NCI-H446 treated with DMSO at 0.1 percent for 48 hours (cell line): Measurements from ENCODE around the gene ZMIZ1.

Source experiments
- DNase-seq: peaks from one replicate; lab custom pipeline; 2025; lab: John Stamatoyannopoulos, UW

The ZMIZ1 gene

DNA sequence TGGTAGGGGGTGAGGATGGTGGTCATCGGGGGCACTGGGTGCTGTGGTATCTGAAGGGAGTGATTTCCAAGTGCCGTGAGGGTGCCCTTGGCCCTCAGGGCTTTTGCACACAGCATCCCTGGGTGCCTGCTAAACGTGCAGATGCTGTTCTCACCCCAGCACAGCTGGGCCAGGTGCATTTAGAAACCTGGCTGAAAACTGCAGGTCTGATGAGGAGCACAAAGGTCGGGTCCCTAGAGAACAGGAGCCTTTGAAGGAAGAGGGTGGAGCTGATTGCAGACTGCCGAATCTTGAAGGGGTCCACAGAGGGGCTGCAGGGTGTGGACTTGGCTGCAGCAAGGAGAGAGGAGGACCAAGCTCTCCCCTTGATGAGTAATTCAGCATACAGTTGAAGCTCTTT lies 32.0 kb downstream of the ZMIZ1 start:
- DNase-seq = no peak

DNA sequence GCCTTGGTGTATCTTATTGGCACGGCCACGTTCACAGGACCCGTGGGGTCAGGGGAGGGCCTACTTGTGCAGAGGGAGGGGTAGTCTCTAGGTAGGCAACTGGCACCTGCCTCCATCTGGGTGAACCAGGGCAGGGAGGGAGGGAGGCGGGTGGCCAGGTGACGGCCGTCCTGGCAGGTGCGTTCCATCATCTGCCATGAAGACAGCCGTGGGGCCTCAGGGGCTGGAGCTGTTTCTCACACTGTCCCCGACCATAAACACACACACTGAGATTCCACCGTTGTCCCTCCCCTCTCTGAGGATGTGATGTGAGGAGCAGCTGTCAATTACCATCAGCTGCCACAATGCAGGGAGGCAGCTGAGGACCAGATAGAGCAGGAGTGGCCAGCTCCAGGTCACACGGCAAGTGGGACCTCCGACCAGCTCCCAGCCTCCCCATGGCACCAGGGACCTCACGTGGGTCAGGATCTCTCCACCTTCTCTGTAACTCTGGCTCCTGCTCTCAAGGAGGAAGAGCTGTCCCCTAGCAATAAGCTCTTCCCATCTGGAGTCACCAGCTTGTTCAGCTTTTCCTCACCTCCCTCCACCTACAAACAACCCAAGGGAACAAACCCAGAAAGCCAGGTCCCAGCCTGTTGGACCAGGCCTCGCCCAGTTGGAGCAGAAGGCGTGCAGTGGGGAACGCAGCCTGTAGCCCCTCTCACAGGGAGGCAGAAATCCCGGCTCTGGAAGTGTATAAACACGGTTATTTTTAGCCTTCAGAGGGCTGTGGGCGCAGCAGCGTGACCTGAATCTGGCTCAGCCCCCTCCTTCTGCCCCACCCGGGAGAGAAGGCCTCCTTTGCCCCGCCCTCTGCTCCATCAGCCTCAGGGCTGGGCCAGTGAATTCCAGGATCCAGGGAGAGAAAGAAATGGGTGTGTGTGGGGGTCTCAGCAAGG lies 33.1 kb downstream of the ZMIZ1 start:
- DNase-seq = peak; percentile 61

DNA sequence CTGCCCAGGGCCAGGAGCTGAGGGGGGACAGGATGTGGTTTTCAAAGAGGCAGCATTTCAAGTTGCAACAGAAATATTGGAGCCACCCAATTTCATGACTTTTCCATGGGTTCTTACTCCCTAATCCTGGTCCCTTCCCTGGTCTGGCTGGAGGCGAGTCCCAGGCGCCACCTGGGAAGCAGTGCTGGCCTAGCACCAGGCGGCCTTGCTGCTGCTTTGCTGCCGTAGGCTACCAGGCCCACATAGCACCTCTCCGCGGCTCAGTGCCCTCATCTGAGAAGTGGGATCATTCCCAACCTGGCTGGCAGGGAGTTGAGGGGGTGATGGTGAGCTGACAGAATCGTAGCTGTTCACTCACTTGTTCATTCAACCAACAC lies 33.7 kb downstream of the ZMIZ1 start:
- DNase-seq = peak; percentile 83

DNA sequence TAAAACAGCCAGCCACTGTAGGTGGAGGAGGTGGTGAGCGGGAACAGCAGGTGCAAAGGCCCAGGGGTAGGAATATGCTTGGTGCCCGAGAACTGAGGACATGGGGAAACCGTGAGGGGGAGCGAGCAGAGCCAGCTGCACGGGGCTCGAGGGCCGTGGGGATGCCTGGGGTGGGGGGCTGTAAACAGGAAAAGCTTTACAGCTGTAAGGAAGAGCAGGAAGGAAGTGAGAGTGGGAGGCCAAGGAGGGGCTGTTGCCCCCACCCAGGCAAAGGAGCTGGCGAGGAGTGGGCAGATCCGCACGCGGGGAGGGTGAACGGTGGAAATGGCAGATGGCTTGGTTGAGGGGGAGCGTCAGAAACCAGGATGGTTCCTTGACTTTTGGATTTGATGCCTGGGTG lies 34.4 kb downstream of the ZMIZ1 start:
- no peak for DNase-seq

DNA sequence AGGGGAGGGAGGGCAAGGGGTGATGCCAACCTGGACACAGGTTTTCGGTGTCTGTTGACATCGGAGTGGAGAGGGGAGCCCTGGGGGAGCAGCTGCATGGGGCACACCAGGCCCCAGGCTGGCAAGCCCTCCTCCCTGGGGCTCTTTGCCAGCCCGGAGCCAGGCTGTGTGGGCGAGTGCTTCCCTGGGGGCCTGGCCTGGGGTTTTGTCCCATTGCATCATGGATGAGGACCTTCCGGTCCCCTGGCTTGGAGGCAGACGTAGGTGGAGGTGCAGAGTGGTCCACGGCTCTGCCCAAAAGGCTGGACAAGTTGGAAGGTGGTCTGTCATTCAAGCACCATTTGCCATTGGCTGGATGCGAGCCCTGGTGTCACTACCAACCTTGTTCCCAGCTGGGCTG lies 34.8 kb downstream of the ZMIZ1 start:
- DNase-seq = peak; percentile 30

DNA sequence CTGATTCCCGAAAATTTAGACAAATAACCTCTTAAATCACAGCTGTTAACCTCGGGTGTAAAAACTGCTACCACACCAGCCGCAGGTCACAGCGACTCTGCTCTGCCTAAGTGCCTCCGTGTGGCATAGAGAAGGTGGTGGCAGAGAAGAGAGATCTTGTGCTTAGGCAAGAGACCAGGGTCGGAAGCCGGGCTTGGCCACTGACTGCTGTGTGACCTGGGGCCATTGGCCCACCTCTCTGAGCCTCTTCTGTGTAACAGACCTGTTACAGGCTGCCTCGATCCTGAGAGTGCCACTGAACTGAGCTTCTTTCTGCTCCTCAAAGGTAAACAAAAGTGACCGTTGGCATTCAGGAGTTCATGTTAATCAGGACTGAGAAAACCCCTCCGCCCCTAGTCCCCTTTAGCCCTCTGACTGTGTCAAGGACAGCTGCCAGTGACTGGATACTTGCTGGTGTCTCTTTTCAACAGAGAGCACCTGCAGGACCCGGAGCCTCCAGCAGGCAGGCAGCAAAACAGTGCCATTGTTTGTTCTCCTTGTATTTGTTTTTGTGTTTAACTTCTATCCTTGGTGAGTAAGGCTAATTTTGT lies 36.5 kb downstream of the ZMIZ1 start:
- DNase-seq = no peak

DNA sequence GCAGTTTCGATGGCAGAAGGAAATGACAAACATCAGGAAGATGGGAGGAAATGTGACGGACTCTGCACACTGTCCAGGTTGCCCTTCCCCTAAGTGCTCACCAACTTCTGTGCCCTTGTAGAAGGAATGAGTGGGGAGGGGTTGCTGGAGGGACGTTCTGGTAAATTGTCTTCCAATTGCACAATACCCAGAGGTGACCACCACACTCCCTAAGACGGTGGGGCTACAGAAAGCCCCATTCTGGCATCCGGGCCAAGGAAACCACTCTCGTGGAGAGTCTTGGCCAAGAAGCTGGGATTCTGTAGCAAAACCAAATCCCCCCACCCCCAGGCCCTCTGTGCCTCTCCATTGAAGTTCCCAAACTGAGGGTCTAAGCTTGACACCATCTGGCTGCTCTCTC lies 37.1 kb downstream of the ZMIZ1 start:
- no peak for DNase-seq

DNA sequence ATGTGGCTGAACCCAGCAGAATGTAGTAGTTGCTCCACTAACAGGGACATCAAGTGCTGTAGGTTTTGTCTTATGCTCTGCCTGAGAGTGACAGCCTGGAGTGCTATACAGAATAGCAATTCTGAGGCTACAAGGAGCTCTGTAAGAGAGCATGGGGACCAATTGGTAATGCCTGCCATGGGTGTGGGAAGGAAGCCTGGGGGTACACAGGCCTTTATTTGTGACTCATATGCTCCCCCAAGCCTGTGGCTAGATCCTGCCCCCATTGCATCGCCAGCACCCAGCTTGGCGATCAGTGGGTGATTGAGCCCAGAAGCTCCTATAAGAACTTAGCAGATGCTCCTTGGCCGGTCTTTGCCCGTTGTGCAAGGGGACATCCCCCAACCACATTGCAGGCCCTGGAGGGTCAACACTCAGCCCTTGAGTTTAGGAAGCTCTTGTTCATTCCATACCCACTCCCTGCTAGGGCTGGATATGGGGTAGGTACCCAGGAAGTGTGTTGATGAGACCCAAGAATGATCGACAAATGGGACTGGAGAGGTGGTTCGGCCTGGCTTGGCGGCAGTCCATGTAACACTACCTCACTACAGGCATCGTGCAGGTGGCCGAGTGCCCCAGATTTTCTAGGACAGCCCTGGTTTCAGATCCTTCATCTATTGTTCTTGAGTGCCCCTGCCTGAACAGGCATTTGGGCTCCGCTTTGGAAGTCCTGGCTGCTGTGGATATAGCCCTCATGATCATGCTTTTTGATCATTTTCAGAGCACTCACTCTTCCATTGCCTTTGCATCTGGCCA lies 37.7 kb downstream of the ZMIZ1 start:
- no peak for DNase-seq

DNA sequence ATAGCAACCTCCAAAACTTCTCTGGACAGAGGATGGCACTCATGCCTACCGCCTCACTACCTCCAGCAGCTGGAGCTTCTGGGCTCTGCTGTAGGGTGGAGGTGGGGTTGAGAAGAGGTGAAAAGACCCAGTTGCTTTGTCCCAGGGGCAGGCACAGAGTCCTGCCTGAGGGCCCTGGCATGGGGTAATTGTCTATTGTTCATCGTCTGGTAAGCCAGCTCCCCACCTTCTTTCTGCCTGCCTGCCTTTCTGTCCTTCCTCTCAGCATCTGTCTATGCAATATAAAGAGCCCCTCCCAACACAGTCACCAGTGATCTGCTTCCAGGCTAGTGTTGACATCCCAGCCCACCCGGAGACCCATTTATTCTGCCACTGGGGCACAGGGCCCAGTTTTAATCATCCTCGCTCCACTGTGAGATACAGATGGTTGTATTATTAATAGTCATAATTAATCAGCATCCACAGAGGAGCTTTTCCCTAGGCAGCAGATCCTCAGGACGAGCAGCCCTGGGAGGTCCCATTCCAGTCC lies 39.0 kb downstream of the ZMIZ1 start:
- peak; percentile 72 for DNase-seq

DNA sequence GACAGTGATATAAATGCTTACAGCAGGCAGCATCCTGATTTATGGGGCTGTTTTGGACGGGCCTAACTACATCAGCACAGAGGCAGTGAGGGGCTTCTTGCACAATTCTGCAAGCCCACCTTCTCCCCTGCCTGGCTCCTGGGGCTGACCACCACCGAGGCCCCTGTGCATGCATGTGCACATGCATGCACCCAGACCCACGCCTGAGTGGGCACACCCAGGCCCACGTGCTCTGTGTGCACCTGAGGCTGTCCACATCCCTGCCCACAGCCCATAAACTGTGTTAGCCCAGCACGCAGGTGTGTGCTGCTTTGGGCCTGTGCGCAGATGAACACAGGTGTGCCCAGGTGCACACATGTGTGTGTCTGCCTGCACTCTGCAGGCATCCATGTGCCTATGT lies 40.0 kb downstream of the ZMIZ1 start:
- no peak for DNase-seq

DNA sequence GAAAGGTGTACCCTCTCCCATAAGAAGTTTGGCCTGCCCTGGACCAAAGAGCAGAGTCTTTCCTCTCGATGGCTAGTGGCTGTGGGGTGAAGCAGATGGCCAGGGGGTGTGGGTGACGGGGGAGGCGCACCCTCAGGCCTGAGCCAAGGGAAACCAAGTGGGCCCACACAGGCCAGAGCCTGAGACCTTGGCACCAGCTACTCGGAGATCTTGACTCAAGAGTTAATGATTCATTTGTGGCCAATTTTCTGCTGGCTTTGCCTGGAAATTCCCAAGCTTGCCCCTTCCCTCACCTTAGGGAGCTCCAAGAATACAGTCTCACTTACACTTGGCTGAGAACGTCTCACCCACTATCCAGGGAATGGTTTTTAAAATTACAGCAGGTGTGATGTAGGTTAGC lies 42.7 kb downstream of the ZMIZ1 start:
- peak; percentile 29 for DNase-seq

DNA sequence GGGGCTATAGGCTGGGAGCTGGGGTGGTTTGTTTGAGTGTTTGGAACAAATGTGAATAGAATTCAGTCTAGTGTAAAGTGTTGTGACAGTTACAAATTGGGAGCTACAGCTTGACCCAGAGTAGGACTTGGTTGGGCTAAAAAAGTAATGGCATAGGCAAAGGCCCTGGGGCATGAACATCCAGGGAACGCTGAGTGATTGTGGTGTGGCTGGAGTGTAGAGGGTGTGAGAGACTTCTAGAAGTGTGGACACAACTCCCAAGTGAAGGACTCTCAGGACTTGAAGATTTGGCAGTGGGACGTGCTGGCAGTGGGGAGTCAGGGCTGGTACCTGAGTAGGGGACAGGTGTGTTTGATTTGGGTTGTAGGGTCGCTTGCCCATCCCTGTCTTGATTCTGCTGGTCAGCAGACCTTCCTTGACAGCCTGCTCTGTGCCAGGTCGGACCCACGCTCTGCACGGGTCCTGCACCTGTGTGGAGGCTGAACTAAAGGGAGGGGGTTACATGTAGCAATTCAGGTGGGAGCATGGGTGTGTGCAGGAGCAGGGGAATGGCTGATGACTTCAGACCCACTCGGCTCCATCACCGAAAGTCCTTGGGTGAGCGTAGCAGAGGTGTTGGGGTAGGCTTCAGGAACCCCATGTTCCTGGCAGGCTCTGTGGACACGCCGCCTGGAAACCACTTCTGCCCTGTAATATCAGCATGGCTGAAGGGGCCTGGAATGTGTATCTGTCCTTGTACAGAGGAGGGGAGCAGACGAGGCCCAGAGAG lies 43.3 kb downstream of the ZMIZ1 start:
- DNase-seq = no peak

DNA sequence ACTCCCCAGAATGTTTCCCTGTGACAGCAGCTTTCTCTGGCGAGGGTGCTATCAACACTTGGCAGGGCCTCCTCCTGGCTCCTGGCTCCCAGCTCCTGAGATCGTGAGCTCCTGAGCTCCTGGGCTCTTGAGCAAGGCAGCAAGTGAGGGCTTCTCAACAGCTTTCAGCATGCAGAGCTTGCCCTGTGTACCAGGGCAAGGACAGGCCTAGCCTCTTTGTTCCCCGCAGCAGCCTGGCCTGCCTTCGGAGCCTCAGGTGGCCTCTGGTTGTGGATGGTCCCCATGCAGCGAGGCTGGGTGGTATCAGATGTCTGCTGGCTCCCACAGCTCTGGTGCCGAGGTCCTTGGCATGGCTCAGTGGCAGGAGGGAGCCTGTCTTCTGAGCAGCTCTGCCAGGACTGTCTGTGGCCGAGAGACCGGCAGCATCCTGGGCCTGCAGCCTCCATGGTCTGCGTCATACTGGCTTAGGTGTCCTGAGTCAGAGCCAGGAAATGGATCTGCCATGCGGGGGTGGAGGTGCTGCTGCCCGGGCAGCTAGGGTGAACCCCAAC lies 44.2 kb downstream of the ZMIZ1 start:
- DNase-seq = peak; percentile 87

DNA sequence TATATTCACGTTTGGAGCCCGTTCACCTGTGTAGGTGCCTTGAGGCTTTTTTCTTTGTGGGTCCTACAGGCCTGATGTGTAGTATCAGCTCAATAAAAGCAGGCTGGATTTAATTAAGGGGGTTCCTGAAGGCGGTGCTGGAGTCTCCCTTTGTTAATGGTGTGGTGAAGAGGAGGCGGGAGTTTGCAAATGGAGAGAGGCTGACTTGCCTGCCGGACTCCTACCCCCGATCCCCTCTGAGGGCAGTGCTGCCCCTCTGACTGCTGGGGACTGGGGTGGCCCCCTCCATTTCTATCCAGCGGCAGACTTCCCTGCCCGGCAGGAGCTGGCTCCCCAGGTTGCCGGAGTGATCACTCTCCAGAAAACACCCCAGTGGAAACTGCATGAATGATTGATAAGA lies 45.1 kb downstream of the ZMIZ1 start:
- DNase-seq = no peak

DNA sequence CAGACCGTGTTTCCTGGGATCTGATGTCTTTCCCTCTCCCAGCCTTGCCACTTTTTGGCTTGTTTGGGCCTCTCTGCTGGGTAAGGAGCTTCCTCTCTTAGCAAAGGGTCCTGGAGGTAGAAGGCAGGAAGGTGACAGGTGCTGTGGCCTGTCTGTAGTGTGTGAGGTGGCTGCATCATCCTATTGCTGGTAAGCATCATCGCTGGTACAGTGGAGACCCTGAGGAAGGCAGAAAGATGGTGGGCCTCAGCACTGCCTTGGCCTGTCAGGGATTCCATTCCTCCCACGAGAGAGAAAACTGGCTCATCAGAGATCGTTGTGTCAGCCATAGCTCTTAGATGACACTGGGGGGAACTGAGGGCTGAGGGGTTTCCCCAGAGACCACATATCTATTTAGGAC lies 46.5 kb downstream of the ZMIZ1 start:
- no peak for DNase-seq

DNA sequence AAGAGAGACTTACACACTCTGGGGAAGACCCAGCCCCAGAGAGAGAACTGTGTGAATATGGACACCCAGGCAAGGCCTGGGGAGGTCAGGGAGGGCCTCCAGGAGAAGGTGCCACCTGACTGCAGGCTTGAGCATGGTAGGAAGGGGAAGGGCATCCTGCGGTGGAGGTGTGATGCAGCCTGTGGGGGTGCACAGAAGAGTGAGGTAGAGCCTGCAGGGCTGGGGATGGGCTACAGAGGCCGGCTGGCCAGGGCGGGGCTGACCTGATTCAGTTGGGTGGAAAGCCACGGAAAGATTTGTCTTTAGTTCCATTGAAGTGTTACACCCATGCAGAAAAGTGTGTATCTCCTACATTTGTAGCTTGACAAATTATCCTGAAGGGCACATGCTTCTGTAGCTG lies 47.6 kb downstream of the ZMIZ1 start:
- no peak for DNase-seq

DNA sequence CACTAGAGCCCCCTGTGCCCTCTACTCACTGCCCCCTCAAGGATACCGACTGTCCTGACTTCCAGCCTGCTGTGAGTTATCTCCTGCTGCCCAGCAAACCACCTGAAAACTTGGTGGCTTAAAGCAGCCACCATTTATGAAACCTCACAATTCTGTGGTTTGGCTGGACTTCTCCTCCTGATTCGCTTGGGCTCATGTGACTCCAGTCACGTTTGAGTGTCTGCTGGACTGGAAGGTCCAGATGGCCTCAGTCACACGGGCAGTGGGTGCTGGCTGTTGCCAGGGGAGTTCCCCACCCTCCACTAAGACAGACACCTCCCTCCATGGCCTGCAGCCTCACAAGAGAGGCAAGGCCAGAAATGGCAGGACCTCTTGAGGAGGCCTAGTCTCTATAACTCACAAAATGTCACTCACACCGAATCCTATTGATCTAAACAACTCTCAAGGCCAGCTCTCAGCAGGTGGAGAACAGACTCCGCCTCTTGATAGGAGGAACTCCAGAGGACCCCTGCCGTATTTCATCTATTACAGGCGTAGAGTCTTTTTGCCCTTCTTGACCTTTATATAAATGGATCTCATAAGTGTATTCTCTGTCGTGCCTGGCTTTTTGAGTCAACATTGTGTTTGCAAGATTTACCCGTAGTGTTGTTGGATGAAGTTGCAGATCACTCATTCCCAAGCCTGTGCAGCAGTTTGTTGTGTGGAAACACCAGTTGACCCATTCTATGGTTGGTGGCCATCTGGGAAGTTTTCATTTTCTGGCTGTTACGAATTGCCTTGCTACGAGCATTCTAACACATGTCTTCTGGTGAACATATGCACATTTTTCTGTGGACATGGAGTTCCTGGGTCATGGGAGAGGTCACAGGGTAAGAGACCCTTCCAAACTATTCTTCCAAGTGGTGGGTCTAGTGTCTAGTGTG lies 48.3 kb downstream of the ZMIZ1 start:
- DNase-seq = no peak

DNA sequence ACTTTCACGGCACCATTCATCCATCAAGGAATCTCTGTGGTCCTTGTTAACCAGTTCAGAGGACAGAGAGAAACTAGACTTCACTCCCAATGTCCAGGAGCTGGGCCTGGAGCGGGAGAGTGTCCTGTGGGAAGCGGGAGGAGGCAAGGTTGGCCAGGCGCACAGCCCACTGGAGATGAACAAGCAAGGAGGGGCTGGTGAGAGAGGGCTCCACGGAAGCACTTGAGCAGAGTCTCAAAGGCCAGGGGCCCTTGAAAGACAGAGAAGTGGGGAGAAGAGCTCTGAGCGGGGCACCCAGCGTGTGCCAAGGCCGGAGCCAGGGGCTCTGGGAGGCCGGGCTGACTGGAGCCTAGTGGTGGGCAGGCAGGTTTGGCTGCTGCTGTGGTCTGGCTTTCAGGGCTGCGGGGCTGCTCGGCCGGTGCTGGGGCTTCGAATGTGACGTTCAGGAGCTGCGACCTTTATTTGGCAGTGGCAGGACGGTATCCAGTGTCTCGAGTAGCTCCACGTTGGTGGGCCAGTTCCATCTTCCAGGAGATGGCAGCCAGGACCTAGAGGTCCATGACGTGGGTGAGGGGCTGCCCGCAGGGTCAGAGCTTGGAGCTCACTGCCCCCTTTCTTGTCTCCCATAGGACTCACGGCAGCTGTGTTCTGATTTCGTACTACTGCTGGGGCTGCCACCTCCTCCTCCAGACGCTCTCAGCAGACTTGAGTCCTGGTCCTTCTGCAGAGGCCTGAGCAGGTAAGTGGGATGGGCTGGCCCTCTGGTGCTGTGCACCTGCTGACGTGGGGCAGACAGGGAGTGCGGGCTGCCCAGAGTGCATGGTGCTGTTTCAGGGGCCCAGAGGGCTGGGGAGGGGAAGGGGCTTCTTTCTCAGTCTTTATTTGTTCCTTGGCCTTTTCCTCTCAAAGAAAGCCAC lies 49.8 kb downstream of the ZMIZ1 start:
- DNase-seq = no peak

DNA sequence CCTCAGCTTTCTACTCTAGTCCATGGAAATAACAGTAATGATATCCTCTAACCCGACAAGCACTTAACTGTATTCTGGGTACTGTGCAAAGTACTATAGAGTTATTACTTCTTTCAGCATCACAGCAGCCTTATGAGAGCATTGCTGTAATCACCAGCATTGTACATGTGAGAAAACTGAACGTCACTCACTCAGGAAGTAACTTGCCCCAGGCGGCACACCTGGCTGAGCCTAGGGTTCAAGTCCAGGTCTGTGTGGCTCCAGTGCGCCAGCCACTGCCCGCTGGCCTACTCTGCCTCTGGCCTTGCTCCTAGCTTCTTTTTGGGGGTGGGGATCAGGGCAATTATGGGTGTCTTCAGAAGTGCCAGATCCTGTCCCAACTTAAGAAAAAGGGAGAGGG lies 50.5 kb downstream of the ZMIZ1 start:
- no peak for DNase-seq
